K562 (cell line): Measurements from ENCODE around the gene AMFR. TPM values are rescaled to one million over a fixed set of nuclear protein-coding genes. Genes with fewer than 3 reads are reported as not detected.

Source experiments
- ATAC-seq: fragments of 200-7000 bp; cut with Tn5 transposase; 3 replicates; pipeline ENCODE4 v1.9.1; 2020; ENCODE audit warnings: moderate library complexity
- BruUV-seq: library from RNA; stranded (reverse); fragments of 400-500 nt; replicated peaks from 2 replicates; lab custom pipeline; 2021; lab: Mats Ljungman, UMichigan
- CTCF ChIA-PET: fragments of 300-600 bp; formaldehyde crosslinking; extraction: SDS; loops from one replicate; lab custom pipeline; 2021; ENCODE audit warnings: low intra/inter-chr PET ratio; lab: Yijun Ruan, JAX
- POLR2A ChIA-PET: fragments of 300-600, 350-650 bp; sonication (Branson Sonifier 250); formaldehyde crosslinking; extraction: SDS; loops from one replicate; lab custom pipeline; 2021; ENCODE audit warnings: antibody characterized with exemption, inconsistent platforms; lab: Yijun Ruan, JAX
- DNase-seq, 4 experiments: peaks; one replicate each; pipeline versions ENCODE4 v3.0.0 to v3.0.0-alpha.2; 2011 to 2018; ENCODE audit warnings: low spot score in 3 of 4, mixed read lengths in 3 of 4; ENCODE audit errors: extremely low read depth in 1 of 4
- FAIRE-seq: peaks from 2 replicates; lab custom pipeline; 2011; peaks lifted over from hg19 to GRCh38; lab: Jason Lieb, UNC
- H2AFZ ChIP-seq: 2 replicates; pipeline ENCODE4 v1.6.0; 2011; ENCODE audit warnings: low read depth, low read length, control low read depth, inconsistent platforms
- H3K27ac ChIP-seq: fragments of 200-600 bp; 3 replicates; pipeline ENCODE4 v1.8.0; 2011; ENCODE audit warnings: low read depth, mild to moderate bottlenecking, control low read depth, inconsistent platforms, low read length, moderate library complexity, mixed read lengths; ENCODE audit errors: extremely low read depth
- H3K27me3 ChIP-seq, 2 experiments: fragments of 300-600 bp in 1 of 2; 2 replicates in 1 of 2; 3 replicates in 1 of 2; pipeline versions ENCODE4 v1.6.0 to v1.8.0; 2011; ENCODE audit warnings: inconsistent platforms in 2 of 2, low read length in 2 of 2, mild to moderate bottlenecking in 1 of 2, mixed read lengths in 1 of 2, moderate library complexity in 1 of 2; ENCODE audit not compliant: control insufficient read depth in 2 of 2, insufficient read depth in 2 of 2
- H3K36me3 ChIP-seq: fragments of 300-600 bp; 3 replicates; pipeline ENCODE4 v1.8.0; 2011; ENCODE audit warnings: mild to moderate bottlenecking, low read length, inconsistent platforms; ENCODE audit not compliant: control insufficient read depth, insufficient read depth
- H3K4me1 ChIP-seq, 2 experiments: fragments of 200-600 bp in 1 of 2; replicated peaks in 1 of 2; 2 replicates in 1 of 2; 3 replicates in 1 of 2; pipeline versions ENCODE4 v1.5.1 to v1.8.0; 2011; ENCODE audit warnings: inconsistent platforms in 2 of 2, low read length in 2 of 2, mild to moderate bottlenecking in 1 of 2, mixed read lengths in 1 of 2, moderate library complexity in 1 of 2; ENCODE audit not compliant: control insufficient read depth in 2 of 2, insufficient read depth in 2 of 2
- H3K4me2 ChIP-seq: 2 replicates; pipeline ENCODE4 v1.6.1; 2011; ENCODE audit warnings: low read length, control low read depth, inconsistent platforms, mixed read lengths; ENCODE audit not compliant: insufficient read depth
- H3K4me3 ChIP-seq: fragments of 200-600 bp; sonication (generic), shearing (Covaris generic); 2 replicates; pipeline ENCODE4 v1.5.1; 2016; ENCODE audit warnings: control low read depth, inconsistent platforms
- H3K79me2 ChIP-seq: fragments of 200-600 bp; 3 replicates; pipeline ENCODE4 v1.8.0; 2011; ENCODE audit warnings: low read length, inconsistent platforms; ENCODE audit not compliant: control insufficient read depth, insufficient read depth
- H3K9ac ChIP-seq, 2 experiments: 2 replicates each; pipeline versions ENCODE4 v1.6.0 to v1.6.1; 2011; ENCODE audit warnings: low read depth in 2 of 2, low read length in 2 of 2, control low read depth in 1 of 2, inconsistent platforms in 1 of 2, mild to moderate bottlenecking in 1 of 2, mixed read lengths in 1 of 2; ENCODE audit not compliant: insufficient read depth in 1 of 2
- H3K9me1 ChIP-seq: one replicate; pipeline ENCODE4 v1.6.0; 2011; ENCODE audit warnings: inconsistent platforms, mild to moderate bottlenecking, low read length, moderate library complexity; ENCODE audit not compliant: control insufficient read depth, insufficient read depth
- H3K9me3 ChIP-seq: replicated peaks from 2 replicates; pipeline ENCODE4 v1.5.1; 2011; ENCODE audit warnings: low read depth, low read length, inconsistent platforms; ENCODE audit not compliant: control insufficient read depth, insufficient read depth
- H4K20me1 ChIP-seq: replicated peaks from 2 replicates; pipeline ENCODE4 v1.6.1; 2011; ENCODE audit warnings: low read length, inconsistent platforms, mixed read lengths; ENCODE audit not compliant: control insufficient read depth, insufficient read depth
- CBX3 ChIP-seq, 2 experiments: IDR thresholded peaks; 1 replicate in 1 of 2; 2 replicates in 1 of 2; pipeline ENCODE4 v1.6.1; 2012; ENCODE audit warnings: inconsistent platforms in 2 of 2, low read length in 2 of 2, borderline replicate concordance in 1 of 2, control low read depth in 1 of 2
- ILF3 ChIP-seq: fragments of 450-650 bp; IDR thresholded peaks from 2 replicates; pipeline ENCODE4 v1.6.1; 2018; ENCODE audit warnings: antibody characterized with exemption, mild to moderate bottlenecking, moderate library complexity, borderline replicate concordance
- U2AF2 ChIP-seq: fragments of 200-400 bp; formaldehyde crosslinking; optimal IDR thresholded peaks from 2 replicates; pipeline ENCODE3; 2017; ENCODE audit warnings: low read depth, mild to moderate bottlenecking, low read length
- ZBTB1 ChIP-seq: sonication (generic); formaldehyde crosslinking; IDR thresholded peaks from 2 replicates; pipeline ENCODE4 v1.8.1; 2023; ENCODE audit warnings: missing genetic modification reagents, low read depth, mild to moderate bottlenecking, borderline replicate concordance
- ZNF224 ChIP-seq: sonication (generic); formaldehyde crosslinking; IDR thresholded peaks from 2 replicates; pipeline ENCODE4 v1.8.0; 2022; ENCODE audit warnings: mild to moderate bottlenecking, missing genetic modification reagents
- WGBS: fragments of 100-300 bp; shearing (Covaris generic); methylation state at CpG from one replicate; pipeline ENCODE4 v1.1.6; 2016; ENCODE audit warnings: low coverage, mixed read lengths; ENCODE audit not compliant: insufficient coverage; ENCODE audit errors: missing lambda C conversion rate; 5-methylcytosine and 5-hydroxymethylcytosine counted together
- in situ Hi-C: fragments of 300-500 bp; cut with MboI; formaldehyde crosslinking; loops from 4 replicates; pipeline ENCODE4 v1.15.0; 2018; ENCODE audit warnings: inconsistent platforms, mixed read lengths
- intact Hi-C: fragments of 100-400 bp; cut with micrococcal nuclease; formaldehyde crosslinking; loops from 2 replicates; pipeline ENCODE4 v1.14.2; 2022
- polyA plus RNA-seq, 8 experiments: library from polyadenylated mRNA; depleted of rRNA in 4 of 8; stranded (reverse) in 5 of 8; unstranded in 3 of 8; fragments of >200 nt; fragmentation: Nextera tagmentation in 2 of 8; fragmentation: Illumina TruSeq in 1 of 8; extraction: Ambion mirVana in 2 of 8; extraction: Trizol in 1 of 8; gene quantifications; 2 replicates each; pipeline versions ENCODE4 v1.2.1 to v1.2.3, GENCODE V29; 2011 to 2014; ENCODE audit warnings: inconsistent platforms in 1 of 8, missing spikeins in 1 of 8
- total RNA-seq, 7 experiments: library from RNA; depleted of rRNA in 6 of 7; stranded (reverse); fragments of >200 nt in 6 of 7; fragmentation: Illumina TruSeq in 2 of 7; extraction: Trizol in 2 of 7; gene quantifications; 2 replicates each; pipeline versions ENCODE4 v1.2.1 to v1.2.3, GENCODE V29; 2011 to 2021; ENCODE audit warnings: low replicate concordance in 1 of 7
- TF ChIP-seq, protein P1 (sequence below): fragments of 150-350 bp; conservative IDR thresholded peaks from 2 replicates; pipeline ENCODE4 v1.6.1; 2014; ENCODE audit warnings: low read length
- TF ChIP-seq, protein P2 (sequence below): sonication (generic); formaldehyde crosslinking; IDR thresholded peaks from 2 replicates; pipeline ENCODE4 v1.4.0; 2020; ENCODE audit warnings: mild to moderate bottlenecking, missing genetic modification reagents
- TF ChIP-seq, protein P3 (sequence below): sonication (generic); formaldehyde crosslinking; IDR thresholded peaks from 2 replicates; pipeline ENCODE4 v1.8.1; 2023; ENCODE audit warnings: mild to moderate bottlenecking, missing genetic modification reagents
- TF ChIP-seq, protein P4 (sequence below): fragments of 450-650 bp; IDR thresholded peaks from 2 replicates; pipeline ENCODE4 v1.7.1; 2018; ENCODE audit warnings: mild to moderate bottlenecking, low read depth; ENCODE audit not compliant: partially characterized antibody

Gene AMFR
- total and polyA plus RNA-seq, 9 of the 15 experiments (the other 6 are each of a cell fraction or from before 2014, with no cell fraction given) = 15.6 to 113 (median 58.4) TPM

DNA sequence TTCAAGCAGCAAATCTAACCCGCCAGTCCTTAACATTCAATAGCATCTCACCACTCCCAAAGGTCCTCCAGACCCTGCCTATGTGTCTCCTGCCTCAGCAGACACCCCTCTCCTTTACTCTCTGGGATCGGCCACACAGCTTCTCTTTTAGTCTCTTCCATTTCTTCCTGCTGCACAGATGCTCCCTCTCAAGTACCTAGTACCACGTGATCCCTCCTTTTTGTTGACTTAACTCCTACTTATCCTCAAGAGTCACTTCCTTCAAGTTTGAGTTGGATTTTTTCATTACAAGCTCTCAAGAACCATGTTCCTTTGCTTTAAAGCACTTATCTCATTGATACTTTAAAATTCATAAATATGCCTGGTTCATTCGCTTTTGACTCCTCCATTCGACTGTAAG, 24.9 kb downstream of the AMFR start (continued):
- TF ChIP-seq, protein P1, sequence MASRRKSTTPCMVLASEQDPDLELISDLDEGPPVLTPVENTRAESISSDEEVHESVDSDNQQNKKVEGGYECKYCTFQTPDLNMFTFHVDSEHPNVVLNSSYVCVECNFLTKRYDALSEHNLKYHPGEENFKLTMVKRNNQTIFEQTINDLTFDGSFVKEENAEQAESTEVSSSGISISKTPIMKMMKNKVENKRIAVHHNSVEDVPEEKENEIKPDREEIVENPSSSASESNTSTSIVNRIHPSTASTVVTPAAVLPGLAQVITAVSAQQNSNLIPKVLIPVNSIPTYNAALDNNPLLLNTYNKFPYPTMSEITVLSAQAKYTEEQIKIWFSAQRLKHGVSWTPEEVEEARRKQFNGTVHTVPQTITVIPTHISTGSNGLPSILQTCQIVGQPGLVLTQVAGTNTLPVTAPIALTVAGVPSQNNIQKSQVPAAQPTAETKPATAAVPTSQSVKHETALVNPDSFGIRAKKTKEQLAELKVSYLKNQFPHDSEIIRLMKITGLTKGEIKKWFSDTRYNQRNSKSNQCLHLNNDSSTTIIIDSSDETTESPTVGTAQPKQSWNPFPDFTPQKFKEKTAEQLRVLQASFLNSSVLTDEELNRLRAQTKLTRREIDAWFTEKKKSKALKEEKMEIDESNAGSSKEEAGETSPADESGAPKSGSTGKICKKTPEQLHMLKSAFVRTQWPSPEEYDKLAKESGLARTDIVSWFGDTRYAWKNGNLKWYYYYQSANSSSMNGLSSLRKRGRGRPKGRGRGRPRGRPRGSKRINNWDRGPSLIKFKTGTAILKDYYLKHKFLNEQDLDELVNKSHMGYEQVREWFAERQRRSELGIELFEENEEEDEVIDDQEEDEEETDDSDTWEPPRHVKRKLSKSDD = no peak
- TF ChIP-seq, protein P2, sequence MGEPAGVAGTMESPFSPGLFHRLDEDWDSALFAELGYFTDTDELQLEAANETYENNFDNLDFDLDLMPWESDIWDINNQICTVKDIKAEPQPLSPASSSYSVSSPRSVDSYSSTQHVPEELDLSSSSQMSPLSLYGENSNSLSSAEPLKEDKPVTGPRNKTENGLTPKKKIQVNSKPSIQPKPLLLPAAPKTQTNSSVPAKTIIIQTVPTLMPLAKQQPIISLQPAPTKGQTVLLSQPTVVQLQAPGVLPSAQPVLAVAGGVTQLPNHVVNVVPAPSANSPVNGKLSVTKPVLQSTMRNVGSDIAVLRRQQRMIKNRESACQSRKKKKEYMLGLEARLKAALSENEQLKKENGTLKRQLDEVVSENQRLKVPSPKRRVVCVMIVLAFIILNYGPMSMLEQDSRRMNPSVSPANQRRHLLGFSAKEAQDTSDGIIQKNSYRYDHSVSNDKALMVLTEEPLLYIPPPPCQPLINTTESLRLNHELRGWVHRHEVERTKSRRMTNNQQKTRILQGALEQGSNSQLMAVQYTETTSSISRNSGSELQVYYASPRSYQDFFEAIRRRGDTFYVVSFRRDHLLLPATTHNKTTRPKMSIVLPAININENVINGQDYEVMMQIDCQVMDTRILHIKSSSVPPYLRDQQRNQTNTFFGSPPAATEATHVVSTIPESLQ (CRISPR knock-in tag) = no peak
- TF ChIP-seq ILF3 (no peak), U2AF2 (no peak), ZBTB1 (CRISPR knock-in tag) (no peak)

DNA sequence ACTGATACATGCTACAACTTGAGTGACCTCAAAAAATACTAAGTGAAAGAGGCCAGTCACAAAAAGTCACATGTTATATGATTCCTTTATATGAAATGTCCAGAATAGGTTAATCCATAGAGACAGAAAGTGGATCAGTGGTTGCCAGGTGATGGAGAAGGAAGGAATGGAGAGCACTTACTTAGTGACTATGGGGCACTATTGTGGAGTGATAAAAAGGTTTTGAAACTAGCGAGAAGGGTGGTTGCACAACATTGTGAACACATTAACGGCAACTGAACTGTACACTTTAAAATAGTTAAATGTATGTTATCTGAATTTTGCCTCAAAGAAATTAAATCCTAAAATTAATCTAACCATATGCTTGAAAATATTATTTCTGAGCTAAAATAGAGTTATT, 25.9 kb downstream of the AMFR start:
- H3K36me3 ChIP-seq = peaks cover 55% of the 10 kb centered on the region
- WGBS = 89% methylated on average over 2 of the region's 2 CpGs
- no peaks in the 10 kb centered on the region for H4K20me1 ChIP-seq
- intact Hi-C loops = no loop called here
- TSS peak; percentile 7 for BruUV-seq
- no peak for FAIRE-seq
- no peak for DNase-seq
- H3K4me3 ChIP-seq = no peak overlapping the region
- H2AFZ ChIP-seq = no peak overlapping the region
- in situ Hi-C loops = no loop called here
- CTCF ChIA-PET = no interaction called here
- H3K79me2 ChIP-seq = peaks cover 7% of the 10 kb centered on the region; the same call in 2 of the 3 replicates
- POLR2A ChIA-PET = interaction anchor here (1.0 to 2.4 kb wide), 6 partner anchors 10 to 22 kb away, joined by 3 to 13 read pairs (median 4); no protein-coding TSS in a partner anchor
- no peaks in the 10 kb centered on the region for H3K4me1 ChIP-seq
- H3K9me1 ChIP-seq = no peaks in the 10 kb centered on the region
- TF ChIP-seq CBX3 (IDR thresholded peaks at IDR 0.05; ENCODE audit: borderline replicate concordance in 1 of 2, low read length in 2 of 2) = no peak
- TF ChIP-seq, protein P3, sequence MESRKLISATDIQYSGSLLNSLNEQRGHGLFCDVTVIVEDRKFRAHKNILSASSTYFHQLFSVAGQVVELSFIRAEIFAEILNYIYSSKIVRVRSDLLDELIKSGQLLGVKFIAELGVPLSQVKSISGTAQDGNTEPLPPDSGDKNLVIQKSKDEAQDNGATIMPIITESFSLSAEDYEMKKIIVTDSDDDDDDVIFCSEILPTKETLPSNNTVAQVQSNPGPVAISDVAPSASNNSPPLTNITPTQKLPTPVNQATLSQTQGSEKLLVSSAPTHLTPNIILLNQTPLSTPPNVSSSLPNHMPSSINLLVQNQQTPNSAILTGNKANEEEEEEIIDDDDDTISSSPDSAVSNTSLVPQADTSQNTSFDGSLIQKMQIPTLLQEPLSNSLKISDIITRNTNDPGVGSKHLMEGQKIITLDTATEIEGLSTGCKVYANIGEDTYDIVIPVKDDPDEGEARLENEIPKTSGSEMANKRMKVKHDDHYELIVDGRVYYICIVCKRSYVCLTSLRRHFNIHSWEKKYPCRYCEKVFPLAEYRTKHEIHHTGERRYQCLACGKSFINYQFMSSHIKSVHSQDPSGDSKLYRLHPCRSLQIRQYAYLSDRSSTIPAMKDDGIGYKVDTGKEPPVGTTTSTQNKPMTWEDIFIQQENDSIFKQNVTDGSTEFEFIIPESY = no peak
- no peak for TF ChIP-seq ZNF224 (CRISPR knock-in tag)
- TF ChIP-seq, protein P4, sequence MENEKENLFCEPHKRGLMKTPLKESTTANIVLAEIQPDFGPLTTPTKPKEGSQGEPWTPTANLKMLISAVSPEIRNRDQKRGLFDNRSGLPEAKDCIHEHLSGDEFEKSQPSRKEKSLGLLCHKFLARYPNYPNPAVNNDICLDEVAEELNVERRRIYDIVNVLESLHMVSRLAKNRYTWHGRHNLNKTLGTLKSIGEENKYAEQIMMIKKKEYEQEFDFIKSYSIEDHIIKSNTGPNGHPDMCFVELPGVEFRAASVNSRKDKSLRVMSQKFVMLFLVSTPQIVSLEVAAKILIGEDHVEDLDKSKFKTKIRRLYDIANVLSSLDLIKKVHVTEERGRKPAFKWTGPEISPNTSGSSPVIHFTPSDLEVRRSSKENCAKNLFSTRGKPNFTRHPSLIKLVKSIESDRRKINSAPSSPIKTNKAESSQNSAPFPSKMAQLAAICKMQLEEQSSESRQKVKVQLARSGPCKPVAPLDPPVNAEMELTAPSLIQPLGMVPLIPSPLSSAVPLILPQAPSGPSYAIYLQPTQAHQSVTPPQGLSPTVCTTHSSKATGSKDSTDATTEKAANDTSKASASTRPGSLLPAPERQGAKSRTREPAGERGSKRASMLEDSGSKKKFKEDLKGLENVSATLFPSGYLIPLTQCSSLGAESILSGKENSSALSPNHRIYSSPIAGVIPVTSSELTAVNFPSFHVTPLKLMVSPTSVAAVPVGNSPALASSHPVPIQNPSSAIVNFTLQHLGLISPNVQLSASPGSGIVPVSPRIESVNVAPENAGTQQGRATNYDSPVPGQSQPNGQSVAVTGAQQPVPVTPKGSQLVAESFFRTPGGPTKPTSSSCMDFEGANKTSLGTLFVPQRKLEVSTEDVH = no peak
- no peak overlapping the region for H3K9ac ChIP-seq
- no peaks in the 10 kb centered on the region for H3K27me3 ChIP-seq
- no peak for ATAC-seq
- no peak overlapping the region for H3K4me2 ChIP-seq
- H3K9me3 ChIP-seq = no peaks in the 10 kb centered on the region
- no peak overlapping the region for H3K27ac ChIP-seq
